TTC549 (cell line): ENCODE results near the gene VAT1L.

ENCODE experiments used
- FAIRE-seq: peaks from 2 replicates; lab custom pipeline; 2012; peaks lifted over from hg19 to GRCh38; lab: Jason Lieb, UNC

The VAT1L gene

DNA sequence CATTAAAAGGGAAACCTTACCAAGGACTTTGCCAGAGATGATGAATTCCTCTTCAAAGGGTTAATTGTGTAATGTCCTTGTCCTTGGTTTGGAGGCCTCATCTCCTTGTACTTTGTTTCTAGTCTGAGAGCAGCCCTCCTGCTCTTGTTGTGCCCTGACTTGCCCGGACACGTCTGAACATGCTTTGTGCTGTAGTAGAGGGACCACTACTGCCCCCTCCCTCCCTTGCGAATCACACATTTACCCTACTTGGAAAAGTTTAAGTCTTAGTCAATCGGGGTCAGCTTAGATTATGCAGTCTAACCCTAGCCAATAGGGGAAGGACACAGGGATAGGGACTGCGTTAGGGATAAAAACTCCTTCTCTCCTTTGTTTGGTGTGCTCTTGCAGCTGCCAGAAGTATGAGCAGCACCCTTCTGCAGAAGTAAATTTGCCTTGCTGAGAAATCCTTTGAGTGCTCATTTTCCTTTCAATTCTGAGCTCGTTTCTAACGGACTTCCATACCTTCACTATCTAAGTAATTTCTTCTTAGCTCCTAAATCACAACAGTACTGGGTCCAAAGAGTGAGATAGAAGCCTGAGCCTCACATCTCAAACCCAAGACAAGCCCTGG is 207.6 kb downstream of the VAT1L start:
- no peak for FAIRE-seq

DNA sequence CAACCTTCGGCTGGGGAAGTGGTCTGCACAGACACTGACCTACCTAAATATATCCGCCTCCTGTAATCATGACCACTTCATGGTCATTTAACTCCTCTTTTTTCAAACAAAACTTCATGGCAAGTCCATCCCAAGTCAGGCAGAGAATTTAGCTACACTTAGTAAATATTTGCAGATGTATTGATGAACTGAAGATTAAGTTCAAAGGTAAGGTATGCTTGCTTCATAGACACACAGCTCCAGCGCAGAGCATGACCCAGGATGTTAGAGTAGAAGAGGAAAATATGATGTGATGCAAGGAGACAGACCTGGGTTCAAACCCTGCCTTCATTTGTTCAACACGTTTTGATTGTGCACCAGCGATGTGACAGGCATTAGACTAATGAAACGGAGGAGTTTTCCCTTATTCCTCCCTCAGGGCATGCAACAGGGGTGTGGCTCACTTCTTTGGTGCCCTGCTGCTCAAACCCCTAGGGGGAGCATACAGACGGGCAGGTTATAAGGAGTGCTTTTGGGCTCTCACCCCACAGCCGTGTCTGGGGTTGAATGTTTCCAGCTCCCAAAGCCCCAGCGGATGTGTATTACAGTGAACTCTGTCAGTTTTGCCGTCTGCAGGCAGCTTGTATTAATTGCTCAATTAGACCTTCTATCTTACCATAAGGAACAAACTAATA is 210.1 kb downstream of the VAT1L start:
- no peak for FAIRE-seq

DNA sequence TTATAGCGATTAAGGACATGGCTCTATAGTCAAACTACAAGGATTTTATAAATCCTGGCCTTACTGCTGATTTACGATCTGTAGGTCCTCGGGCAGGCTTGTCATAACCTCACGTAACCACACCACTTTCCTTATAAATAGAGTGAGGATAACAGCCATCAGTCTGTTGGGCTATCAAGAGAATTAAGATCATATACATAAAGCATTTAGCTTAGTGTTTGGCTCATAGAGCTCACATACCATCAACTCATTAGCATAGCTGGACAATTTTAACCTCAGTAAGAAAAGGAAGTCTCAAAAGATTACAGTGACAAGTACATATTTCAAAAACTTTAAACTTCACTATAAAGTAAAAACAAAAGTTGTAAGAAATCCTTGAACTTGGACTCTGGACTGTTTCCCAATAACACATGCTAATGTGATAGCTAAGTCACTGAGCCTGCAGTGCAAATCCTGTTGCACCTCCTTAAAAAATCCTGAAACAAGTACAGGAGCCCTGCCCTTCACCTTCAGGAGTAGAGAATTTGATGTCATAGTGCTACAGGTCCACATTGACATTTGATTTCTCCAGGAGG is 213.2 kb downstream of the VAT1L start:
- FAIRE-seq, result no peak

DNA sequence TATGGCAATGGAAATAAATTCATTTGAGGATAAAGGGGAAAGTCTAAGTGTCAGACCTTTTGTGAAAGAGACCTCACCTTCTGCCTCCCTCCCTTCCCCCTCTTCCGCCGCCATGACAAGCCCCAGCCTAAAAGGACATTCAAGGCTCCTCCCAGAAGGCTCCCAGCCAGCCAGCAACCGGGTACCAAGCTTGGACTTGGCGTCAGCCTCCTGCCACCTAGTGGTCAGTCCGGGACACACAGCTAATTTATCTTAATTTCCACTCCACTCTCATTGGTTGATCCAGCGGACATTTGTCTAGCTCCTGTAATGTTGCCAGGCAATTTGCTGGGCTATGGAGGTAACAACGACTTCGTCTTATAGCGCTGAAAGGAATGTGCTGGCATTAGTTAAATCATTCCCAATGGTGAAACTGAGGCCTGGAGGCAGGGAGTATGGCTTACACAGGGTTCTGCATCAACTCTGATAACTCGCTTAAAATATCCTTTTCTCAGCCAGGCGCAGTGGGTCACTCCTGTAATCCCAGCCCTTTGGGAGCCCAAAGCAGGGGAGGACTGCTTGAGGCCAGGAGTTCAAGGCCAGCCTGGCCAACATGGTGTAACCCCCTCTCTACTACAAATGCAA is 214.7 kb downstream of the VAT1L start:
- peak; percentile 76 for FAIRE-seq

DNA sequence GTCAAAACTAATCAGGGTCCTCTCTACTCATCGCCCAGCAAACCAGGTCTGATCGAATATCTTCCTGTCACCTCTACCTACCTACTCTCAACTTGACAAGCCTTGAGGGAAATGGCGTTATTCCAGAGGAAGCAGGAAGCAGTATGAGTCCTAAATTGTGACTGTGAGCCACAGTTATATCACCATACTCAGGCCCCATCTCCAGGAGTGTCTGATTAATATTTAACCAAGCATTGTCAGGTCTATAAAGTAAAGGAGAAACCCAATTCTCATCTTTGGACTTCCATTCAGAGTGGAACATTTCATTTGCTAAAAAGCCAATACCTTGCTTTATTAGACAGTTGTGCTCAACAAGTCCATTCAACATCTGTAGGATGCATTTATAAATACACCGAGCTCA is 216.2 kb downstream of the VAT1L start:
- no peak for FAIRE-seq

DNA sequence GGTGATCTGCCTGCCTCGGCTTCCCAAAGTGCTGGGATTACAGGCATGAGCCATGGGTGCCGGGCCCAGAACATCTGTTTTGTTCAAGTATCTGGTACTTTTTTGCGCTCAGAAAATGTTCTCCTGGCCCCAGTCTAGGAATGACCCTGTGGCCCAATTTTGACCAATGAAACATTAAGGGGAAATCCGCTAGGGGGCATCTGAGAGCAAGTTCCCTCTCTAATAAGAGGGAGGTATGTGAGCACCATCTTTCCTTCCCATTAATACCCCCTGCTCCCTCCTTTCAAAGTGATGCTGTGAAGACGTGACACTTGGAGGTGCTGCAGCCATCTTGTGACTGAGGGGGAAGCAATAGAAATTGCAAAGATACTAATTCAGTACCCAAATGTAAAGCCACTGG is 217.5 kb downstream of the VAT1L start:
- no peak for FAIRE-seq

DNA sequence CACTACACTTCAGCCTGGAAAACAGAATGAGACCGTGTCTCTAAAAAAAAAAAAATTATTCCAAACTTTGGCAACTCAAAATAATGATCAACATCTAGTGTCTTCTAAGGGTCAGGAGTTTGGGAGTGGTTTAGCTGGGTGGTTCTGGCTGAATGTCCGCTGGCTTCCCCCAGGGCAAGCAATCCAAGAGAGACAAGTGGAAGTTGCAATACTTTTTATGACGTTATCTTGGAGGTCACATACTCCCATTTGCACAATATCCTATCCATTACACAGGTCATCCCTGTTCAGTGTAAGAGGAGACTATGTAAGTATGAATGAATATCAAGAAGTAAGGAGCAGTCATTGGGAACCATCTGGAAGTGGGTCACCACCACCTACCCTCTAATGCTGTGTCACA is 218.8 kb downstream of the VAT1L start:
- no peak for FAIRE-seq

DNA sequence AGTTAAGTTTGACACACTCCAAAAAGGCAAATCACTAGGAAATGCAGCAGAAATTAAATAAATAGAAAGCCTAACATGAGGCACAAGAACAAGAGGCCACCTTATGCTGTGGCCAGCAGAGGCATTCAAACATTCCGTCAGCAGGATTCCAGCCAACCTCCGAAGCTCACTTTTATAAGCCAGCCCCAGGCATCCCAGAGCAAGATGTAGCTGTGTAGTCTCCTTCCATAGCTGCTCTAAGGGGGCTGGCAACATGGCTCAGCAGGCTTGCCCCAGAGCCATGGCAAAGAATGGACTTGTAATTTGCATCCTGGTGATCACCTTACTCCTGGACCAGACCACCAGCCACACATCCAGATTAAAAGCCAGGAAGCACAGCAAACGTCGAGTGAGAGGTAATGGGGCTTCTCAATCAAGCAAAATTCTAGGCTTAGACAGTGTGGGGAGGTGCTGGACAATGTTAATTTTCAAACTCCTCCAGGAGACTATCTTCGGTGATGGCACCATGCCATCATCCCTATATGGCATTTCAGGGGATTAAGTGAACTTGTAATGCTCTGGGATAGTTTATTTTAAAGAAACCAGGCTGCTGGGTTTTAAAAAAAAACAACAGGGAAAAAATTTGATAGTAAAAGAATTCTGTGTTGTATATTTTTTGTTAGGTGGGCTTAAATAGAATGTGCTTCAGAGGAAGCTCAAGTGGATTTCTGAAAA is 234.1 kb downstream of the VAT1L start, which contains the start of gene CLEC3A:
CLEC3A (plus strand) TSS at position 202 of the 714 bp plus-strand sequence; CDS start at position 281, 79 bp downstream.
- FAIRE-seq, result no peak

DNA sequence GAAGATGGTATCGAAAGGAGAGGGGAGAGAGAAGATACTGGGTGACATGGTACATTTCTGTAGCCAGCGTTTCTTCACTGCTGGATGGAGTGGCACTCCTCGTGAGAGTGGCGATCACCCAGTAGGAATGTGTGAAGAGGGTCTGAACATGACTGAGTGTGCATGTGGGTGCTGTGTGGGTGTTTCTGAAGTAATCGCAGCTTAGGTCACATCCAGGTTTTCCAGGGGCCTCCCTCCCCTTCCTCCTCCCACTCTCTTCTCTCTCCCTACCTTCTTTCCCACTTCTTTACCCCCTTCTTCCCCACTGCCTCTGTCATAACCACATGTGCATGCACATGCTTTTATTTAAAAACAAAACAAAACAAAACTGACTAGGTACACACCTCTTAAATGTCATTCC is 235.8 kb downstream of the VAT1L start:
- no peak for FAIRE-seq

DNA sequence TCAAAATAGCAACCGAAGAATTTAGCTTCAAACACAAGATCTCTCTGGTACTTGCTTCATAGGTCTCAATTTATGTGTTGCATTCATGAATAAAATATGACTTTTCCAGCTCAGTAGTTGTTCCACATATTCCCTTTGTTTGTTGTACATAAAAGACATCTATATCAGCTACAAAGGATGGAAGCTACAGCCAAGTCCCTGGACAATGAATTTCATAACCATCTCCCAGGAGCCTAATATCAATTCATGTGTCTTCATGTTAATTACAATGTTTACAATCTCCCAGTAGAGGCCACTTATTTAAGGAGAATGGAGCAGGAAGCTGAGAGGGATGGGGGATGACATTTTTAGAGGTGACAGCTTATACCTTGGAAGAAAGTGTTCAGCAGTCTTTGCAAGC is 237.3 kb downstream of the VAT1L start:
- no peak for FAIRE-seq

DNA sequence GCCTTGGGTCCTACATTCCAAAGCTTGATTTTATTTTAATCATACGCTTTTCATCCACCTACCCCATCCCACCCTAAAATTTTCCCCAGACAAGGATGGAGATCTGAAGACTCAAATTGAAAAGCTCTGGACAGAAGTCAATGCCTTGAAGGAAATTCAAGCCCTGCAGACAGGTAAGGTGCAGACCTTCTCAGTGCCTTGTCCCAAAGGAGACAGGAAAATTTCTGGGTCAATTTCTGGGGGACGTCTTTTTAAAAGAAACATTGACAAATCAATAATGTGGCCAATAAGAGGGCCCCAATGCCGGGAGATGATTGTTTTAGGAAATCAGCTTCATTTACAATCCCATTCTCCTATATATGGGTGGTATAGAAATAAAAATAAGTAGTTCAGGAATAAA is 239.7 kb downstream of the VAT1L start:
- no peak for FAIRE-seq
